Panc1 (cell line): Measurements from ENCODE around the gene COP1.

Source experiments
- POLR2AphosphoS5 ChIP-seq: IDR thresholded peaks from 2 replicates; pipeline ENCODE4 v1.6.1; 2012; ENCODE audit warnings: mild to moderate bottlenecking, low read depth, low read length, moderate library complexity
- SIN3A ChIP-seq: IDR thresholded peaks from 2 replicates; pipeline ENCODE4 v1.6.1; 2012; ENCODE audit warnings: low read depth, mild to moderate bottlenecking, low read length, moderate library complexity, borderline replicate concordance; ENCODE audit not compliant: insufficient read depth
- TF ChIP-seq, protein P1 (sequence below): fragments of 450-650 bp; IDR thresholded peaks from 2 replicates; pipeline ENCODE4 v1.5.1; 2017; ENCODE audit warnings: mild to moderate bottlenecking

DNA sequence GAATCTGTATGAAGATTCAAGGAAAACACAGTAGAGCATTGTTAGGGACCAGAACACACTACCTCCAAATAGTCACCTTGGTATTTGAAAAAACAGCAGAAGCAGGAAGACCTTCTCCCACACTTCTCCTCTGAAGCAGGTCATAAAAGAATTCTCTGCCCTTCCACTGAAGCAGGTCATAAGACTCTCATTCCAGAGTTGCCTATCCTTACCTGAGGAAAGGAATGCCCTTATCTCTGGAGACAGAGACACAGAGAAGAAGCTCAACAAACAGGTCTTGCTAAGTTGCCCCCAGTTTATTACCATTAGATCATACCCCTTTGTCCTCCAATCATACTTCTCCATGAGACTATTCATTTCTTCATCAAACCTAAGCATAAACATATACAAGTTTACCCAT lies 237.9 kb downstream of the COP1 start:
- TF ChIP-seq SIN3A = no peak
- no peak for TF ChIP-seq POLR2AphosphoS5
- TF ChIP-seq, protein P1, sequence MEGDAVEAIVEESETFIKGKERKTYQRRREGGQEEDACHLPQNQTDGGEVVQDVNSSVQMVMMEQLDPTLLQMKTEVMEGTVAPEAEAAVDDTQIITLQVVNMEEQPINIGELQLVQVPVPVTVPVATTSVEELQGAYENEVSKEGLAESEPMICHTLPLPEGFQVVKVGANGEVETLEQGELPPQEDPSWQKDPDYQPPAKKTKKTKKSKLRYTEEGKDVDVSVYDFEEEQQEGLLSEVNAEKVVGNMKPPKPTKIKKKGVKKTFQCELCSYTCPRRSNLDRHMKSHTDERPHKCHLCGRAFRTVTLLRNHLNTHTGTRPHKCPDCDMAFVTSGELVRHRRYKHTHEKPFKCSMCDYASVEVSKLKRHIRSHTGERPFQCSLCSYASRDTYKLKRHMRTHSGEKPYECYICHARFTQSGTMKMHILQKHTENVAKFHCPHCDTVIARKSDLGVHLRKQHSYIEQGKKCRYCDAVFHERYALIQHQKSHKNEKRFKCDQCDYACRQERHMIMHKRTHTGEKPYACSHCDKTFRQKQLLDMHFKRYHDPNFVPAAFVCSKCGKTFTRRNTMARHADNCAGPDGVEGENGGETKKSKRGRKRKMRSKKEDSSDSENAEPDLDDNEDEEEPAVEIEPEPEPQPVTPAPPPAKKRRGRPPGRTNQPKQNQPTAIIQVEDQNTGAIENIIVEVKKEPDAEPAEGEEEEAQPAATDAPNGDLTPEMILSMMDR = no peak
